Upper lobe of left lung (tissue), 6 donors: ENCODE results near the gene CDH20. TPM values are rescaled to one million over a fixed set of nuclear protein-coding genes. Genes with fewer than 3 reads are reported as not detected.

ENCODE experiments used
- ATAC-seq, 2 donors: fragments of 200-7000 bp; cut with Tn5 transposase; one replicate each; pipeline ENCODE4 v1.9.1; 2022; ENCODE audit warnings: mild to moderate bottlenecking in 2 of 2, moderate library complexity in 2 of 2; ENCODE audit not compliant: low FRiP score in 2 of 2
- DNase-seq, 2 donors: peaks; one replicate each; pipeline ENCODE4 v3.0.0-alpha.2; 2019 to 2020
- H3K27ac ChIP-seq, 4 donors: fragments of 200-600 bp; sonication (generic); one replicate each; pipeline ENCODE4 v1.5.1; 2016 to 2019
- H3K27me3 ChIP-seq, 4 donors: fragments of 200-600 bp; sonication (generic); one replicate each; pipeline ENCODE4 v1.5.1; 2017 to 2019
- H3K36me3 ChIP-seq, 4 donors: fragments of 200-600 bp; sonication (generic); one replicate each; pipeline ENCODE4 v1.5.1; 2016 to 2019
- H3K4me1 ChIP-seq, 4 donors: fragments of 200-600 bp; sonication (generic); one replicate each; pipeline ENCODE4 v1.5.1; 2018 to 2019
- H3K4me3 ChIP-seq, 4 donors: fragments of 200-600 bp; sonication (generic); one replicate each; pipeline ENCODE4 v1.5.1; 2017 to 2019; ENCODE audit warnings: mild to moderate bottlenecking in 2 of 4, moderate library complexity in 1 of 4
- H3K9me3 ChIP-seq, 4 donors: fragments of 200-600 bp; sonication (generic); one replicate each; pipeline ENCODE4 v1.5.1; 2018 to 2019
- CTCF ChIP-seq, 6 experiments: fragments of 450-650 bp in 4 of 6; fragments of 200-600 bp in 2 of 6; sonication (generic) in 2 of 6; IDR thresholded peaks; one replicate each; pipeline ENCODE4 v1.5.1; 2016 to 2019; ENCODE audit warnings: antibody characterized with exemption in 6 of 6
- EP300 ChIP-seq, 4 donors: sonication (generic); formaldehyde crosslinking; IDR thresholded peaks; one replicate each; pipeline ENCODE4 v1.5.1; 2017; ENCODE audit warnings: antibody characterized with exemption in 4 of 4, control low read depth in 2 of 4
- POLR2A ChIP-seq, 4 donors: fragments of 450-650 bp; IDR thresholded peaks; one replicate each; pipeline ENCODE4 v1.5.1; 2016 to 2017; ENCODE audit warnings: antibody characterized with exemption in 4 of 4, mild to moderate bottlenecking in 2 of 4
- POLR2AphosphoS5 ChIP-seq, 2 donors: sonication (generic); formaldehyde crosslinking; IDR thresholded peaks; one replicate each; pipeline ENCODE4 v1.5.1; 2017; ENCODE audit warnings: antibody characterized with exemption in 2 of 2
- WGBS, 2 donors: methylation state at CpG; one replicate each; pipeline ENCODE4 v1.1.5; 2017 to 2018; 5-methylcytosine and 5-hydroxymethylcytosine counted together
- total RNA-seq, 6 donors: library from RNA; depleted of rRNA in 4 of 6; stranded (reverse); fragments of >200 nt in 4 of 6; gene quantifications; one replicate each; pipeline versions ENCODE4 v1.1.0 to v1.2.1, GENCODE V29; 2016 to 2021
- donor health status: DM: no; HTN: no; CAD: no; lungs with moderate emphysema.
- donor health status: DM: no; HTN: yes; CAD: no; lungs with severe emphysema.

Gene CDH20
- total RNA-seq, 6 donors from 2014 or later = 0.06 to 0.07 TPM; not detected in 4

- peak in 1 of 2 donors; percentile 77 for DNase-seq
- ATAC-seq = peak in 1 of 2 donors; percentile 22
- H3K27ac ChIP-seq = no peak overlapping the region
- 8 to 20% methylated on average over 2 to 50 of the region's 73 CpGs for WGBS, 2 donors
- H3K27me3 ChIP-seq = peaks cover 0 to 8% (median 0%) of the 10 kb centered on the region in 4 donors
- no peaks in the 10 kb centered on the region for H3K9me3 ChIP-seq
- no peaks in the 10 kb centered on the region for H3K36me3 ChIP-seq
- peaks cover 6 to 23% (median 11%) of the 10 kb centered on the region in 4 donors for H3K4me1 ChIP-seq
- H3K4me3 ChIP-seq = peak overlapping the region in 3 of 4 donors; percentile 16 to 33 (median 29)
- TF ChIP-seq POLR2A (IDR thresholded peaks at IDR 0.05) (no peak), CTCF (IDR thresholded peaks at IDR 0.05) (no peak), EP300 (IDR thresholded peaks at IDR 0.05) (no peak), POLR2AphosphoS5 (IDR thresholded peaks at IDR 0.05) (no peak)
Measured at GRCh38 chr18:61333746-61334490, 688 bp downstream of the CDH20 start.

- DNase-seq (no peak), ATAC-seq (no peak)
- H3K36me3 ChIP-seq = no peaks in the 10 kb centered on the region
- no peaks in the 10 kb centered on the region for H3K9me3 ChIP-seq
- peaks cover 0 to 8% (median 0%) of the 10 kb centered on the region in 4 donors for H3K27me3 ChIP-seq
- peak overlapping the region in 3 of 4 donors; percentile 16 to 33 (median 29) for H3K4me3 ChIP-seq
- peaks cover 6 to 23% (median 11%) of the 10 kb centered on the region in 4 donors for H3K4me1 ChIP-seq
- TF ChIP-seq CTCF (IDR thresholded peaks at IDR 0.05) (no peak), POLR2A (IDR thresholded peaks at IDR 0.05) (no peak), EP300 (IDR thresholded peaks at IDR 0.05) (no peak), POLR2AphosphoS5 (IDR thresholded peaks at IDR 0.05) (no peak)
- no peak overlapping the region for H3K27ac ChIP-seq
- 2 to 7% methylated on average over 9 to 13 of the region's 13 CpGs for WGBS, 2 donors
Measured at GRCh38 chr18:61334491-61334850, 1.2 kb downstream of the CDH20 start.

GRCh38 chr18:61334951-61335683 is 1.9 kb downstream of the CDH20 start:
- Histone ChIP-seq H3K27me3 (peaks cover 0 to 8% (median 0%) of the 10 kb centered on the region in 4 donors), H3K27ac (no peak overlapping the region), H3K9me3 (no peaks in the 10 kb centered on the region), H3K4me3 (no peak overlapping the region), H3K4me1 (peaks cover 6 to 23% (median 11%) of the 10 kb centered on the region in 4 donors), H3K36me3 (no peaks in the 10 kb centered on the region)
- WGBS, 2 donors = 48 to 51% methylated on average over 10 of the region's 10 CpGs
- DNase-seq = no peak
- no peak for TF ChIP-seq POLR2AphosphoS5 (IDR thresholded peaks at IDR 0.05)
- no peak for TF ChIP-seq CTCF (IDR thresholded peaks at IDR 0.05)
- TF ChIP-seq POLR2A (IDR thresholded peaks at IDR 0.05) = no peak
- no peak for TF ChIP-seq EP300 (IDR thresholded peaks at IDR 0.05)
- ATAC-seq = no peak

- 21 to 41% methylated on average over 10 of the region's 10 CpGs for WGBS, 2 donors
- Histone ChIP-seq H3K27ac (no peak overlapping the region), H3K9me3 (no peaks in the 10 kb centered on the region), H3K36me3 (no peaks in the 10 kb centered on the region), H3K4me3 (no peak overlapping the region), H3K4me1 (peaks cover 6 to 23% (median 11%) of the 10 kb centered on the region in 4 donors), H3K27me3 (peaks cover 0 to 8% (median 0%) of the 10 kb centered on the region in 4 donors)
- TF ChIP-seq POLR2A (IDR thresholded peaks at IDR 0.05) (no peak), EP300 (IDR thresholded peaks at IDR 0.05) (no peak), POLR2AphosphoS5 (IDR thresholded peaks at IDR 0.05) (no peak), CTCF (IDR thresholded peaks at IDR 0.05) (no peak)
- no peak for DNase-seq
- ATAC-seq = peak in 1 of 2 donors; percentile 26
Measured at GRCh38 chr18:61335684-61336555, 2.7 kb downstream of the CDH20 start.
